Skin of body (tissue), 2 donors: Measurements from ENCODE around the gene XXYLT1. TPM values are rescaled to one million over a fixed set of nuclear protein-coding genes. Genes with fewer than 3 reads are reported as not detected.
"Not testable (repeated sequence)": the region's sequence is repeated elsewhere in the genome, so short reads cannot be mapped to it uniquely, and the experiment has no call there.

Experiments
- DNase-seq: peaks from one replicate; lab custom pipeline; 2025; lab: John Stamatoyannopoulos, UW
- total RNA-seq: library from RNA; depleted of rRNA; stranded (reverse); fragments of >200 nt; gene quantifications from one replicate; pipeline ENCODE4 v1.2.3, GENCODE V29; 2014

Gene XXYLT1
- total RNA-seq, 1 donor from 2014 or later = 13.6 TPM

GRCh38 chr3:195098741-195099525 lies 172.0 kb downstream of the XXYLT1 start:
- no peak for DNase-seq

- DNase-seq = no peak
Observed at GRCh38 chr3:195097331-195098255, 173.4 kb downstream of the XXYLT1 start.

- DNase-seq = no peak
Observed at GRCh38 chr3:195096484-195097330, 174.3 kb downstream of the XXYLT1 start.

GRCh38 chr3:195096053-195096452 lies 174.9 kb downstream of the XXYLT1 start:
- DNase-seq = no peak

- DNase-seq = no peak
Observed at GRCh38 chr3:195095704-195096036, 175.3 kb downstream of the XXYLT1 start.

- peak; percentile 23 for DNase-seq
Observed at GRCh38 chr3:195095035-195095703, 175.8 kb downstream of the XXYLT1 start.

GRCh38 chr3:195094191-195094921 lies 176.6 kb downstream of the XXYLT1 start:
- no peak for DNase-seq

GRCh38 chr3:195093731-195094130 lies 177.2 kb downstream of the XXYLT1 start:
- no peak for DNase-seq

GRCh38 chr3:195087840-195088601 lies 182.9 kb downstream of the XXYLT1 start:
- not testable (repeated sequence) for DNase-seq

GRCh38 chr3:195087328-195087727 lies 183.6 kb downstream of the XXYLT1 start:
- DNase-seq = no peak

GRCh38 chr3:195086885-195087284 lies 184.1 kb downstream of the XXYLT1 start:
- no peak for DNase-seq

- no peak for DNase-seq
Observed at GRCh38 chr3:195086341-195086740, 184.6 kb downstream of the XXYLT1 start.

- DNase-seq = no peak
Observed at GRCh38 chr3:195085356-195086130, 185.4 kb downstream of the XXYLT1 start.

GRCh38 chr3:195084746-195085145 lies 186.2 kb downstream of the XXYLT1 start:
- no peak for DNase-seq

GRCh38 chr3:195083659-195084058 lies 187.3 kb downstream of the XXYLT1 start:
- no peak for DNase-seq

GRCh38 chr3:195082811-195083210 lies 188.1 kb downstream of the XXYLT1 start:
- no peak for DNase-seq

GRCh38 chr3:195081242-195081963 lies 189.6 kb downstream of the XXYLT1 start:
- DNase-seq = no peak

GRCh38 chr3:195080571-195081151 lies 190.3 kb downstream of the XXYLT1 start:
- no peak for DNase-seq
